GM18858 (cell line): Measurements from ENCODE around the gene CLNK.

ENCODE experiments used
- ATAC-seq: cut with Tn5 transposase; IDR thresholded peaks from one replicate; pipeline ENCODE4 v1.9.1; 2021; ENCODE audit not compliant: unreplicated experiment

The CLNK gene

DNA sequence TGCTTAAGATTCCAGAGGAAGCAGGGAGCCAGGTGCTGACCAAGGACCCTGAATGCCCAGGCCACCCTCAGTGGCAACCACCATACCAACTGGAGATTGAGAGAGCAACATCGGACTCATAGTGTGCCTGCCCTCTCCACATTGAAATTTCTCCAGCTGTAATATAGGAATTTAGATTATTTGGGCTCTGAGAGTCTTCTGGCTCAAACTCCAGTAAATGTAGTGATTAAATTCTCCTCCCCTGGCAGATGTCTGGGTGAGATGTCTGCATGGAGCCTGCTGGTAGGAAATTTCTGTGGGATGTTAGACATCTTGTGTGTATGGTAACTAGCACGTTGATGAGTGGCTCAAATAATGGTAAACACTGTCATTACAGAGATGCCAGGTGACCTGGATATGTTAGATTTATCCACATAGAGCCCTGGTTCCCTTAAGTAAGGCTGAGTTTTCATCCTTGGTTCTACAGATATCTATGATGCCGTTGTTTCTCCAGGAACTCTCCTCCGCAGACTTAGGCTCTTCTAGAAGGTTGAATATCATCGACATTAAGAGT, 70.6 kb downstream of the CLNK start:
- ATAC-seq: no peak

DNA sequence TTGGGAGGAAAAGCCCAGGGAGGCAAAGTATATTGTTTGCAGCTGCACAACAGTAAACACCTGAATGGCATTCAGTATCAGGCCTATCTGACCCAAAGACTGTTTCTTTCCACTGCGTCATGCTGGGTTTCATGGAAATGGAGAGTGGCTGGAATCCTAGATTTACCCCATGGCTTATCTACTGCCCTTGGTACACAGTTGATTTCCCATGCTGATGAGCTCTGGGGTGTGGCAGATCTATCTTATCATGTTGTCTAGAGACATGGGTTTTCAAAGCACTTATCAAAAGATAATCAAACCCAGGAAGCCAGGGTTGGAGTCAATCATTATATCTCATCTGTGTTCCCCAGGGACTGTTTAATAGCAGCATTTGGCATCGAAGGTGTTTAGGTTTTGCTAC, 72.1 kb downstream of the CLNK start:
- no peak for ATAC-seq

DNA sequence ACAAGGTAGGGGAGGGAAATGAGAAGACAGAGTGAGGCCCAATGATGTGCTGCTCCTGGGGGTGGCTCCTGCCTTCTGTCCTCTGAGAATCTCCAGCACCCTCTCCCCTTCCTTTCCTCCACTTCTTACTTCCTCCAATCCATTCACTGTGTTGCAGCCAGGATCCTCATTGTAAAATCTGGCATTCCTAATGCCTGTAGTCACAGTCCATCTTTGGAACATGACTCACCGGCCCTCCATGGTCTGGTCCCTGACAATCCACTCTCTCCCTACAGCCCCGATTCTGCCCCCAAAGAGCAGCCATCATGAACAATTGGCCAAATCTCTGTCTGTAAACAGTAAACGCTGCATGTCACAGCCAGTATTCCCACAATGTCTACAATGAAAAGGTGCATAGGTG, 72.9 kb downstream of the CLNK start:
- no peak for ATAC-seq

DNA sequence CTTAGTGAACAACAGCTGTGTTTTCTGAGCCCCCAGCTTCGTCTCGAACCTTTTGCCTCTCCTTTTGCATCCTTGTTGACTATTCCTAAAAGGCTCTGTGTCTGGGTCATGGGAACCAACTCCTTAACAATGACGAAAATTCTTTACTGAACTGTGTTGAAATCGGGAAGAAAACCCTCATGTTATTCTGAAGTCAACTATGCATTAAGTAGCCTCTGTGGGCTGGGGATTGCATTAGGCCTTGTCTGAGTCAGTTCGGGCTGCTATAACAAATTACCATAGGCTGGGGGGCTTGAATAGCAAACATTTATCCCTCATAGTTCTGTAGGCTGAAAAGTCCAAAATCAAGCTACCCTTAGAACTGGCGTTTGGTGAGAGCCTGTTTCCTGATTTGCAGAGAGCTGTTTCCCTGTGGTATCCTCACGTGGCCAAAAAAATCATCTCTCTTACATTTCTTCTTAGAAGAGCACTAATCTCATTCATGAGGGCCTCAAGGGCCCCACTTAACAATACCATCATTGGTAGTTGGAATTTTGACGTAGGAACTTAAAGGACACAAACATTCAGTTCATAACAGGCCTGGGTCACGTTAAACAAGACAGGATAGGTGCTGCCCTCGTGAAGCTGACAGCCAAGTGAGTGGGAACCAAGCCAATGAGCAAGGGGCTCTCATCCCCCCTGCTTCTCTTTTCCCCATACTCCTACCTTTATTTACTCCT, 75.9 kb downstream of the CLNK start:
- ATAC-seq: no peak

- ATAC-seq: no peak
Observed at GRCh38 chr4:10607206-10607605, 77.4 kb downstream of the CLNK start.

DNA sequence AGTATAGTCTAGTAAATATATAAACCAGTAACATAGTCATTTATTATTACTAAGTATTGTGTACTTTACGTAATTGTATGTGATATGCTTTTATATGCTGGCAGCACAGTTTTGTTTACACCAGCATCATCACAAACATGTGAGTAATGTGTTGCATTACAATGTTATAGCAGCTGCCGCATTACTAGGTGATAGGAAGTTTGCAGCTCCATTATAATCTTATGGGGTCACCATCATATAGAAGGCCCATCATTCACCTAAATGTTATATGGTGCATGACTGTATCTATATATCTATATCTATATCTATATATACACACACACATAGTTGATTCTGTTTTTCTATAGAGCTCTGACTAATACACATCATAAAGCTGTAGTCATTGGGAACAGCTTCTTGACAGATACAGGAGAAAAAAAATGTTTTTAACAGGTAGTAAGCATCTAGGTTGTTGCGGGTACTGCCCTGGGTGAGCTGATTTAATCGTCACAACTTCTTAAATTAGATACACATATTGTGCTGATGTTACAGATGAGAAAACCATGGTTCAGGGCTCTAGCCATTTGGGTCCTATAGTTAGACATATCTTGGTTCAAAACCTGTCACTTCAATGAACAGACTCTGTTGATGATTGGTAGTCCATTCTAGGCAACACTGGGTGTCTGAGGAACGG, 77.9 kb downstream of the CLNK start:
- no peak for ATAC-seq

GRCh38 chr4:10605746-10606482, 78.7 kb downstream of the CLNK start:
- ATAC-seq: no peak

DNA sequence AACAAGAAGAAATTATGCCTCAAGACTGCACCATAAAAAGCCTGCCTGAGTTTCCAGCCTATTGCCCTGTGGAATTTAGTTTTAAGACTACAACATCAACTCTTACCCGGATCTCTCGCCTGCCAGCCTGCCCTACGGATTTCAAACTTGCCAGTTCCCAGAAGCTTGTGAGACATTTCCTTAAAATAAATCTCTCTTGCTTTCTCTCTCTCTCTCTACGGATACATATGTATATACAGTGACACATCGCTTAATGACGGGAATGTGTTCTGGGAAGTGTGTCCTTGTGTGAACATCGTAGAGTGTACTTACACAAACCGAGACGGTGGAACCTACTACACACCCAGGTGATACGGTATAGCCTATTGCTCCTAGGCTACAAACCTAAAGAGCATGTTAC, 79.5 kb downstream of the CLNK start:
- ATAC-seq: no peak

GRCh38 chr4:10599574-10599973, 85.0 kb downstream of the CLNK start:
- ATAC-seq: no peak

DNA sequence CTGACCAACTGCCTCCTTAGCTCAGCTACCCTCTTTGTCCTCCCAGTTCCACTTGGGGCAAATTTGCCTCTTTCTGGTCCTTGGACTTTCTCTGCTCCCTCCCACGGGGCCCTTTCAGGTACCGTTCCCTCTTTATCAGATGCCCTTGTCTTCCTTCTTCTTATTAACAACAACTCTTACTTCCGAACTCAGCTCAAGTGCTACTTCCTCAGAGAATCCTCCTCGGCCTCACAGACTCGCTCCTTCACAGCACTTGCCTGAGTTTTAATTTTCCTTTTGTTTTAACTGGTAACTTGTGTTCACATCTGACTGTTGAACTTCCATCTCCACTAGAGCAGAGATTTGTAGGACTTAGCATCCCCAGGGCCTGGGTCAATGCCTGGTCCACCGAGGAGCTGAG, 85.7 kb downstream of the CLNK start:
- no peak for ATAC-seq

DNA sequence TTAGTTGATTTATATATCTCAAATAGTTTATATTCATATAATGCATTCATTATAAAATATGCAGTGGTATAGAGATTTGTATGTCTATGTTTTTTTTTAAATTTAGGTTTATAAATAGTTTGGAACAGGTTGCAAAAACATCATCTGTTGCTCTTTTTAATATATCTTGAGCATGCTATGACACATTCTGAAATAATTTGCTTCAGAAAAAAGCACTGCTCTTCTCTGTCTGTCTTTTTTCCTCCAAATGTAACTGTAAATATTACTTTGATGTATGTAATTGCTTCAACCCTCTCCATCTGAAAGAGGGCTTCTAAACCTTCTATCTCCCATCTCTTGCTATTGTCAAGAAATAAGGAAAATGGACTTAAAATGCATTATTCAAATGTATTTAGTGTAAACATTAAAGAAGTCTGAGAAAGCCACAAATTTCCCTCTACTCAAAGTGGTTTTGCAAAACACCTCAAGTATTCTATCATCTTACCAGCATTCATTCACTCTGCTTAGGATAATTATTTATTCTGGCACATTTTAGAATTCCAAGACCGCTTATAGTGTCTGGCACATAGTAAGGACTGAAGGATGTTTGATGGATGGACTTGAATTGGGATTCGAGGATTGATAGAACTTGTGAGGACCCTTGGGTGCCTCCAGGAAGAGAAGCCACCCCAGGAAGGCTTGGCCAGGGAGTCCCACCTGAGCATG, 87.8 kb downstream of the CLNK start:
- ATAC-seq: no peak

- ATAC-seq: no peak
Observed at GRCh38 chr4:10593130-10593529, 91.4 kb downstream of the CLNK start.

DNA sequence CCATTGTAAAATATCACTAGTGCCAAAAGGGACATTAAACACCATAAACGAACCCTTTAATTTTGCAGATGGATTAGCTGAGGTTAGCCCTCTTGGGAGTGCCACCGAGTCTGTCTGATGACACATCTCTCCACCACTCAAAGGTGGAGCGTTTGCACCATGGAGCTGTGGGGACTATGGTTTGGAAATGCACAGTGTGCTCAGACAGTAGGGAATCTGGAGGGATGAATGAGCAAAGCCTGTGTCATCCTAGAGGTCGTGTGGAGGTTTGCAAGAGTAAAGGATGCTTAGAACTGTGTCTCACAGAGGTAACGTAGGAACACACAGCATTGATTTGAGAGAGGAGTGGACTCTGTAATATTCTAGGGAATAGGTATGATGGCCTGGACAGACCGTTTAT, 93.7 kb downstream of the CLNK start:
- no peak for ATAC-seq

DNA sequence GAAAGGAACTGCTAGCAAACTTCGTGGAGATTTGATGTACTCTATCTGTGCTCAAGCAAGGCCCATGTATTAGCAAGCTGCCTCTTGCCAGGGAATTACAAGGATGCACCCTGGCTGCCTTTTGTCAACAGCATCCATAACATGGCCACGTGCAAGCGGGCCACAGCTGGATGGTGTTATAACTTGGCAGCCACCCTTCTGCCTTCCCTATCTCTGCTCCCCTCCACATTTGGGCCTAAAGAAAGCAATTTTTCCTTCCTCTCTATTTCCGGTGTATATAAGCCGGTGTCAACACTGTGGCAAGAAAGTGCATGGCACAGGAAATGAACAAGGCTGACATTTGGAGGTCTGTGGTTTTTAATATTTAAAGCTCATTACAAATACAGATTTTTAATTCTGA, 94.8 kb downstream of the CLNK start:
- ATAC-seq: no peak

DNA sequence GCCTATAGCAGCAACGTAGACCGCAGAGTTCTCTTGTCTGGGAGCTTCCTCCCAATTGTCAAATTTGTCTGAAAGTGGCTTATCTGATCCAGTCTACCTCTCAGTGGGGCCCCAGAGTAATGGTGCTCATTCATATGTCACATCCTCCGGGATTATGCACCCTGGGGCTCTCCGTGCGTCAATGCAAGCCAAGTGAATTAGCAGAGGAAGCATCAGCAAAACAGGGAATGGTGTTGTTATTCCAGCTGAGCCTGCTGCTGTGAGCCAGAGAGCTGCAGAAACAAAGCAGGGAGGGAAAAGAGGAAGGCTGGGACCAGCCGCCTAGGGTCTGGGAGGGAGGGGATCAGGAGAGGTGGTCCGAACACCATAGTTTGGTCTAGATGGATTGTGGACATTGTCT, 95.2 kb downstream of the CLNK start:
- no peak for ATAC-seq

GRCh38 chr4:10587697-10588096, 96.9 kb downstream of the CLNK start:
- no peak for ATAC-seq

DNA sequence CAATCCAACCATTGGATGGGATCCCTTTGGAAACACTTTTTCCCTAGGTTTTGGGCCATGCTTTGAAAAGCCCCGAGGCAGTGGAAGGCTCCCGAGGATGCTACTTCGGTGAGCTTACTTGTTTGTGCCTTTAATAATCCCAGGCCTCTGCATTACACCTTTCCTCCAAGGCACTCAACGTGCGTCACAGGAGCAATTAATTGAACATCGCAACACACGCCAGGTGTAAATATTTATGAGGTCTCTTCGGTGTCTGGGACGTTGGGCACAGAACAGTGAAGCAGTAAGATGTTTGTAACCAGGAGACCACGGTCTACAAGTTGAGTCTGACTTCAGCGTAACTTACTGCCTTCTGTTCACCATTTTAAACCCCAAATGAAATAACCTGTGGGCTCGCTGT, 97.3 kb downstream of the CLNK start:
- ATAC-seq: no peak

DNA sequence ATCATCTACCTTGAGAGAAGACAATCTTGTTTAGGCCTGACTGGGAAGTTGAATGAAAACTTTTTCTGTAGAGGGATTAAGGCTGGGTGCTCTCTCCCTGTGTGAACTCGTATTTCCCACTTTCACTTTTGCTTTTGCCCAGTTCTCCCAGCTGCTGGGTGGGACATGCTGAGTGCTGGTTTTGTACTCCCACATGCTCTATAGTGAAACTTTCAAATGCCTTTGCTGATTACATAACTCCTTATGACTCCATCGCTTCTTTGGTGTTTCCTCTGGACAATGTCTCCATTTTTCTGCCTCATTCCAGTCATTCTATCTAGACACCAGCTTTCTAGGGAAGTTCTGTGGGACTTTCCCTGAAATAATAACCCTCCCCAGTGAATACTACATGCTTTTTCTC, 100.5 kb downstream of the CLNK start:
- ATAC-seq: no peak

- no peak for ATAC-seq
Observed at GRCh38 chr4:10582951-10583350, 101.6 kb downstream of the CLNK start.

DNA sequence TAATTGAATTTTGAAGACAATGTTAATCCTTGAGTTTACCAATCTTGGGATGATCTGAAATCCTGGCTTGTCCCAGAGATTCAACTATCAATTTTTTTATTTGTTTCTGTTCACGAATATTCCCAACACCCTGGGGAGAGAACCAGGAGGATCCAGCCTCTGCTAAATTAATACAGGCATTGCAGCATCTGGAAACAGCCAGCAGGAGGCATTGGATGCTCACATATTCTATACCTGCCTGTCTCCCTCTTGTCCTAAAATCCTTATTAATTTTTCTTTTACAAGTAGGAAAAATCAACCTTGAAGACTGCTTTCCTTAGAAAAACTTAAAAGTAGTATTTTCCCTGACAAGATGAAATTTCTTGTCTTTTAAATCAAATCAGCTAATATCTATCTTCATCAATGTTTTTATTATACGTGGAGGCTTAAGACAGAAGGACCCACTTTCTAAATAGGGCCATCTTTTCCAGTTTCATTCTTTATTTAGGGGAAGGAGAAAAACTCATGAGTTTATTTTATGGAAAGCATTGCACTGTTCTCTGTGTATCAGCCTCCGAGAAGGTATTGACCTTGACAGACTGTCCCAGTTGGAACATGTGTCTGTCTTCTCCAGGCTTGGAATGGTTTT, 102.4 kb downstream of the CLNK start:
- no peak for ATAC-seq

- ATAC-seq: no peak
Observed at GRCh38 chr4:10581022-10581421, 103.5 kb downstream of the CLNK start.
